Brain microvascular endothelial cell (primary cell): ENCODE data around the gene NRXN2.
A peak's percentile ranks its signal among the peaks of the same experiment; 100 is the strongest.

Experiments
- DNase-seq: peaks from one replicate; pipeline ENCODE4 v3.0.0-alpha.2; 2020
- H3K27ac ChIP-seq: fragments of 250-450 bp; sonication (Bioruptor Pico); 2 replicates; pipeline ENCODE4 v1.5.1; 2020; ENCODE audit warnings: mild to moderate bottlenecking, moderate library complexity
- H3K27me3 ChIP-seq: fragments of 250-450 bp; sonication (Bioruptor Pico); replicated peaks from 2 replicates; pipeline ENCODE4 v1.5.1; 2020; ENCODE audit warnings: mild to moderate bottlenecking
- H3K36me3 ChIP-seq: fragments of 250-450 bp; sonication (Bioruptor Pico); replicated peaks from 2 replicates; pipeline ENCODE4 v1.5.1; 2020; ENCODE audit warnings: mild to moderate bottlenecking
- H3K4me3 ChIP-seq: 2 replicates; pipeline ENCODE4 v1.5.1; 2011; ENCODE audit warnings: low read depth, mild to moderate bottlenecking, control low read depth, low read length, moderate library complexity
- in situ Hi-C: cut with HindIII; loops from 2 replicates; pipeline ENCODE4 v1.10.0; 2017; ENCODE audit warnings: low sequenced_read_pairs, low pct_ligation_motif_present
- TF ChIP-seq, protein P1 (sequence below): IDR thresholded peaks from 2 replicates; pipeline ENCODE4 v1.5.1; 2011; ENCODE audit warnings: low read depth, mild to moderate bottlenecking, moderate library complexity, low read length, control low read depth, inconsistent platforms; ENCODE audit errors: missing control alignments

The NRXN2 gene

DNA sequence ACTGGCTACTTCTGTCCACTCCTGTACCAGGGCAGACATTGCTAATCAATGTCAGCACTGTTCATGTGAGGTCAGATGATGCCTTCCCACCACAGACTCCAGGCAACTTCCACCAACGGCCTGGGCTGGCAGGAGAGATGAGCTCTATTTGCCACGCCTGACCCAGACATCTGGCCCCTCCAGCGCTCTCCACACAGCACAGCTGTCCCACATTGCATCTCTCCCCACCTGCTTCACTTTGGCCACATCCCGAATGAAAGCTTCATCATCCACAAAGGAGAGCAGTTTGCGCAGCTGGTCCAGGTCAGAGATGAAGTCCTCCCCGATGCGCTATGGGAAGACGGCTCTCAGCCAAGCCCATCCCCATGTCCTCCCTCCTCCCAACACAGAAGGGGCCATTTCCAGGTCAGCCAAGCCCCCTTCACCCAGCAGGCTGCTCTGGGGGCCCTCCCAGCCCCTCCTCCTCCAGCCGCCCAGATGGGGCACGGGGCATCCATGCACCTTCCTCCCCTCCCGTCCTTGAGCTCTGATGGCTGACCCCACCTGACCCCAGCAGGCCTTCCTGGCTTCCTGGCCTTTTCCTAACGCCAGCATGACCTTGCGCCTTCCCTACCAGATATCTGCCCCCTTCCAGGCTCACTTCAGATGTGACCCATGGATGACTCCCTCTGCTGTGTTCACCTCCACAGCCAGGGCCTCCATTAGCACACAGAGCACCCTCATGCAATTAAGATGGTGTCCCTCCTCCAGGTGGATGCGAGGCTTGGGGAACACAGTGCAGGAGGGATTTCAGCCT, 29.4 kb upstream of the NRXN2 start:
- DNase-seq = no peak
- TF ChIP-seq, protein P1, sequence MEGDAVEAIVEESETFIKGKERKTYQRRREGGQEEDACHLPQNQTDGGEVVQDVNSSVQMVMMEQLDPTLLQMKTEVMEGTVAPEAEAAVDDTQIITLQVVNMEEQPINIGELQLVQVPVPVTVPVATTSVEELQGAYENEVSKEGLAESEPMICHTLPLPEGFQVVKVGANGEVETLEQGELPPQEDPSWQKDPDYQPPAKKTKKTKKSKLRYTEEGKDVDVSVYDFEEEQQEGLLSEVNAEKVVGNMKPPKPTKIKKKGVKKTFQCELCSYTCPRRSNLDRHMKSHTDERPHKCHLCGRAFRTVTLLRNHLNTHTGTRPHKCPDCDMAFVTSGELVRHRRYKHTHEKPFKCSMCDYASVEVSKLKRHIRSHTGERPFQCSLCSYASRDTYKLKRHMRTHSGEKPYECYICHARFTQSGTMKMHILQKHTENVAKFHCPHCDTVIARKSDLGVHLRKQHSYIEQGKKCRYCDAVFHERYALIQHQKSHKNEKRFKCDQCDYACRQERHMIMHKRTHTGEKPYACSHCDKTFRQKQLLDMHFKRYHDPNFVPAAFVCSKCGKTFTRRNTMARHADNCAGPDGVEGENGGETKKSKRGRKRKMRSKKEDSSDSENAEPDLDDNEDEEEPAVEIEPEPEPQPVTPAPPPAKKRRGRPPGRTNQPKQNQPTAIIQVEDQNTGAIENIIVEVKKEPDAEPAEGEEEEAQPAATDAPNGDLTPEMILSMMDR = no peak
- Histone ChIP-seq H3K27ac (no peak overlapping the region), H3K4me3 (no peak overlapping the region), H3K27me3 (no peaks in the 10 kb centered on the region), H3K36me3 (no peaks in the 10 kb centered on the region)
- in situ Hi-C loops = no loop called here

DNA sequence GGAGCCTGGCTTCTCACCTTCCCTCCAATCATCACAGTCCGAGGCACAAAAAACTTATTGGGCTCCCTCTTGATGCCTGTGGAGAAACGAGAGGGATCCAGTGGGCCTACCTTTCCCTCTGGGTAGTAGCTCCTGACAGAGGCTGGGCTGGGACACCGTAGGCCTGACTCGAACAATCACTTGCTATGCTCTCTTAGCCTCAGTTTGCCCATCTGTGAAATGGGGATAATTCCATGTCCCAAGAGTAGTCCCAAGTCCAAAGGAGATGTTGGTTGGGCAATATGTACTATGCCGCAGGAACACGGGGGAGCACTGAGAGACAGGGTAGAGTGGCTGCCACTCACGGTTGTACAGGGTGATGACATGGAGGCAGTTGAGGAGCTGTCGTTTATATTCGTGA, 28.6 kb upstream of the NRXN2 start:
- TF ChIP-seq, protein P1 = no peak
- Histone ChIP-seq H3K4me3 (no peak overlapping the region), H3K27ac (no peak overlapping the region), H3K36me3 (no peaks in the 10 kb centered on the region), H3K27me3 (no peaks in the 10 kb centered on the region)
- in situ Hi-C loops = no loop called here
- no peak for DNase-seq

DNA sequence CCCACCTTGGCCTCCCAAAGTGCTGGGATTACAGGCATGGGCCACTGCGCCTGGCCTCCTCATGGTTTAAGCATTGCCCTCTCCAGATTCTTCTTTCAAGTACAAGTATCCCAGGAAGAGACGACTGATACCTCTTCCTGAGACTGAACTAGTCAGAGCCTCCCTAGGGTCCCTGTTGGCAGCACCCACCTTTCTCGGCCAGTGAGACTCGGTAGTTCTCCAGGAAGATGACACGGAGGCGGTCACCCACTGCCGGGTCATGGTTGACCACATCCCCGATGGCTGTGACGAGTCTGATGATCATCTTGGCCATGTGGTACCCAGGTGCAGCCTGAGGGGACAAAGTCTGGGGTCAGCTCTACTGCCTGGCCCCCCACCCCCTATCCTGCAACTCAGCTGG, 28.1 kb upstream of the NRXN2 start:
- in situ Hi-C loops = no loop called here
- DNase-seq = no peak

DNA sequence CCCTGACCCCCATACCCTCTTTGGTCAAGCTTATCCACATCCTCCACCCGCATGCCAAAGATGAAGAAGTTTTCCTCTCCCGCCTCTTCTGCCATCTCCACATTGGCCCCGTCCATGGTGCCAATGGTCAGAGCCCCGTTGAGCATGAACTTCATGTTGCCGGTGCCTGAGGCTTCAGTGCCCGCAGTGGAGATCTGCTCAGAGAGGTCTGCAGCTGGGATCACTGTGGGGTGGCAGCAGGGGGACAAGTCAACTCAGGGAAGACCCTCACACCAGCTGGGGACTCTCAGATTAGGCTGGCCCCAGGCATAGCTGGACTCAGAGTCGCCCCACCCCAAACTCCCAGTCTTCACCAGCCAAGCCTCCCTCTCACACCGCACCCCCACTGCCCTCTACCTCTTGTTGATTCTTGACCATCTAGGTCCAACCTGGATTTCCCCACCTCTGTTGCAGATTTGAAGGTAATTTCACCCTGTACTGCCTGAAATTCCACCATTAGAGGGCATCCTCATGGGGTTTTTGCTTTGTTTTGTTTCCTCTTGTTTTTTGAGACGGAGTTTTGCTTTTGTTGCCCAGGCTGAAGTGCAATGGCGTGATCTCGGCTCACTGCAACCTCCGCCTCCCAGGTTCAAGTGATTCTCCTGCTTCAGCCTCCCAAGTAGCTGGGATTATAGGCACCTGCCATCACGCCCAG, 27.5 kb upstream of the NRXN2 start:
- no peaks in the 10 kb centered on the region for H3K36me3 ChIP-seq
- TF ChIP-seq, protein P1 = peak; percentile 15
- H3K27me3 ChIP-seq = no peaks in the 10 kb centered on the region
- no peak overlapping the region for H3K27ac ChIP-seq
- H3K4me3 ChIP-seq = no peak overlapping the region
- no peak for DNase-seq
- in situ Hi-C loops = no loop called here

More for the DNA sequence above, 28.1 kb upstream of the NRXN2 start:
- Histone ChIP-seq H3K27me3 (no peaks in the 10 kb centered on the region), H3K36me3 (no peaks in the 10 kb centered on the region), H3K27ac (no peak overlapping the region), H3K4me3 (no peak overlapping the region)
- TF ChIP-seq, protein P1 = no peak

DNA sequence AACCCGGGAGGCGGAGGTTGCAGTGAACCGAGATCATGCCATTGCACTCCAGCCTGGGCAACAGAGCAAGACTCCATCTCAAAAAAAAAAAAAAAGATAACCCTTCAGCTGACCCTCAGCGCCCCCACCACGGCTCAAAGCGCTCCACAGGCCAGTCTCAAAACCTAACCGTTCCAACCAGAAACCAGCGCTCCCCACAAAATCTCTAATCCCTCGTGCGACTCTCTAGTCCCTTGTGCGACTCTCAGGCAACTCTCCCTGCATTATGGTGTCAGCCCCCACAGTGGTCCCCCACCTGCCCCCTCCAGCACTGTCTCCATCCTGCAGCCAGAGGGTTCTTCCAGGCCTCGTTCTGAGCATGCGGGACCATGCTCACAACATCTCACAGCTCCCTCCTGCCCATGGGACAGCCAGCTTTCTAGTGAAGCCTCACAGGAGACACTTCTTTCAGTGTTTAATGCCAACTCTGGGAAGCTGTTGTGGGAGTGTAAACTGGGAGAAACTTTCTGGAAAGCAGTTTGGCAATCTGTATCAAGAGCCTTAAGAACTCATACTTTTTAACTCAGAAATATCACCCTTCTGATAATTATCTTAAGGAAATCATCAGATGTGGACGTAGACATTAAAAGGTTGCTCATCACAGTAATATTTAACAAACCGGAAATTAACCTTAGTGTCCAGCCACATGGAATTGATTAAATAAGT, 25.1 kb upstream of the NRXN2 start:
- in situ Hi-C loops = no loop called here
- Histone ChIP-seq H3K36me3 (no peaks in the 10 kb centered on the region), H3K4me3 (no peak overlapping the region), H3K27me3 (peaks cover 6% of the 10 kb centered on the region), H3K27ac (no peak overlapping the region)
- no peak for DNase-seq
- TF ChIP-seq, protein P1 = no peak
